ENCODE data around the gene TBCA.

Gene TBCA

GRCh38 chr5:77641963-77642737, 134.0 kb downstream of the TBCA start:
- no peak overlapping the region for H3K27ac ChIP-seq (ENCODE audit: low read depth, low read length)
- H3K4me3 ChIP-seq (ENCODE audit: low read depth, low read length): no peak overlapping the region
- peaks cover 99% of the 10 kb centered on the region for H3K27me3 ChIP-seq (ENCODE audit: control insufficient read depth, insufficient read depth, low read length)
- H3K36me3 ChIP-seq (ENCODE audit: control insufficient read depth, insufficient read depth, low read length): no peaks in the 10 kb centered on the region
- H3K9ac ChIP-seq (ENCODE audit: low read depth, low read length): no peak overlapping the region
- no peaks in the 10 kb centered on the region for H3K9me3 ChIP-seq (ENCODE audit: control insufficient read depth, insufficient read depth, low read length)
- H3K4me1 ChIP-seq (ENCODE audit: control insufficient read depth, insufficient read depth, low read length): peaks cover 30% of the 10 kb centered on the region

DNA sequence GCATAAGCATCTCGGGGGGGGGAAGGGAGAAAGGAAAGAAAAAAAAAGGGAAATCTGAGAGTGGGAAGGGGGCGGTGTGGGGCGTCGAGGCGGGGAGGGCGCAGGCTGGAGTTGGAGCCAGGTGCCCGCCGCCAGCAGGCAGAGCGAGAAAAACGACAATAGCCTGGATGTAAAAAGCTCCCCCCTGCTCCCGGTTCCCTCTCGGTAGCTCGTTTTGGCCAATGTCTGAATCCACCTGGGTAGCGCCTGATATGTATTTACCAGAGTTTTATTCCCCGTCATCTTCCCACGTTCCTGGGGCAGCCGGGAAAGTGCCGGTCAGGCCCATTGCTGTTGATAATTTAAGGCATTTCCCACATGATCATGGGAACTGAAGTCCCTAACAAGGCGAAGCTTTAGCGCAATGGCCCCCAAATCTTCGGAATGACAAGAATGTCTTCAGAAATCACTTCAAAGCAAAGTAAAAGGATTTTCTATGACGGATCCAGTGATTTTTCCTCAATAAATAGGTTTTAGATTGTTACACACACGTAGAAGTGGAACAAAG, 134.7 kb downstream of the TBCA start:
- no peak overlapping the region for H3K4me3 ChIP-seq (ENCODE audit: low read depth, low read length)
- no peak overlapping the region for H3K27ac ChIP-seq (ENCODE audit: low read depth, low read length)
- no peaks in the 10 kb centered on the region for H3K36me3 ChIP-seq (ENCODE audit: control insufficient read depth, insufficient read depth, low read length)
- H3K4me1 ChIP-seq (ENCODE audit: control insufficient read depth, insufficient read depth, low read length): peaks cover 36% of the 10 kb centered on the region
- peaks cover 99% of the 10 kb centered on the region for H3K27me3 ChIP-seq (ENCODE audit: control insufficient read depth, insufficient read depth, low read length)
- no peaks in the 10 kb centered on the region for H3K9me3 ChIP-seq (ENCODE audit: control insufficient read depth, insufficient read depth, low read length)
- H3K9ac ChIP-seq (ENCODE audit: low read depth, low read length): no peak overlapping the region
